GM08714 (cell line): ENCODE results near the gene SCGB1D1.

Experiments
- H3K4me3 ChIP-seq: fragments of 200-500 bp; sonication (Bioruptor generic); 2 replicates; pipeline ENCODE4 v1.5.1; 2014; ENCODE audit warnings: mild to moderate bottlenecking, low read length, inconsistent platforms
- ZNF274 ChIP-seq: IDR thresholded peaks from 2 replicates; pipeline ENCODE4 v1.6.1; 2012; ENCODE audit warnings: mild to moderate bottlenecking, low read depth, low read length

The SCGB1D1 gene

GRCh38 chr11:62150887-62151736, 38.9 kb upstream of the SCGB1D1 start:
- no peak for TF ChIP-seq ZNF274

GRCh38 chr11:62151737-62152102, 38.3 kb upstream of the SCGB1D1 start:
- no peak for TF ChIP-seq ZNF274
- H3K4me3 ChIP-seq = no peak overlapping the region

More at GRCh38 chr11:62150887-62151736, 38.9 kb upstream of the SCGB1D1 start:
- H3K4me3 ChIP-seq = no peak overlapping the region

GRCh38 chr11:62152245-62153086, 37.5 kb upstream of the SCGB1D1 start:
- H3K4me3 ChIP-seq = no peak overlapping the region
- TF ChIP-seq ZNF274 = no peak

- no peak overlapping the region for H3K4me3 ChIP-seq
- no peak for TF ChIP-seq ZNF274
Observed at GRCh38 chr11:62153087-62153395, 37.0 kb upstream of the SCGB1D1 start.

- TF ChIP-seq ZNF274 = no peak
- no peak overlapping the region for H3K4me3 ChIP-seq
Observed at GRCh38 chr11:62153617-62154016, 36.4 kb upstream of the SCGB1D1 start.

- no peak for TF ChIP-seq ZNF274
- no peak overlapping the region for H3K4me3 ChIP-seq
Observed at GRCh38 chr11:62157603-62158002, 32.4 kb upstream of the SCGB1D1 start.

- no peak for TF ChIP-seq ZNF274
- H3K4me3 ChIP-seq = no peak overlapping the region
Observed at GRCh38 chr11:62166371-62166770, 23.6 kb upstream of the SCGB1D1 start.

- H3K4me3 ChIP-seq = no peak overlapping the region
Observed at GRCh38 chr11:62169448-62169847, 20.6 kb upstream of the SCGB1D1 start.

GRCh38 chr11:62169935-62170334, 20.1 kb upstream of the SCGB1D1 start:
- no peak for TF ChIP-seq ZNF274
- H3K4me3 ChIP-seq = no peak overlapping the region

More at GRCh38 chr11:62169448-62169847, 20.6 kb upstream of the SCGB1D1 start:
- no peak for TF ChIP-seq ZNF274

GRCh38 chr11:62171261-62171723, 18.7 kb upstream of the SCGB1D1 start:
- no peak overlapping the region for H3K4me3 ChIP-seq

GRCh38 chr11:62172294-62172693, 17.7 kb upstream of the SCGB1D1 start:
- no peak overlapping the region for H3K4me3 ChIP-seq
- no peak for TF ChIP-seq ZNF274

More at GRCh38 chr11:62171261-62171723, 18.7 kb upstream of the SCGB1D1 start:
- no peak for TF ChIP-seq ZNF274

- H3K4me3 ChIP-seq = no peak overlapping the region
- TF ChIP-seq ZNF274 = no peak
Observed at GRCh38 chr11:62176766-62177165, 13.2 kb upstream of the SCGB1D1 start.

- TF ChIP-seq ZNF274 = no peak
- H3K4me3 ChIP-seq = no peak overlapping the region
Observed at GRCh38 chr11:62179995-62180394, 10.0 kb upstream of the SCGB1D1 start.

GRCh38 chr11:62181097-62181496, 8.9 kb upstream of the SCGB1D1 start:
- no peak for TF ChIP-seq ZNF274
- H3K4me3 ChIP-seq = no peak overlapping the region
